Muscle of back (tissue), 11 donors: ENCODE results near the gene SLC22A17. TPM values are rescaled to one million over a fixed set of nuclear protein-coding genes. Genes with fewer than 3 reads are reported as not detected.
A peak's percentile ranks its signal among the peaks of the same experiment; 100 is the strongest.

Experiments
- DNase-seq, 3 donors: peaks; one replicate each; pipeline versions ENCODE4 v3.0.0 to v3.0.0-alpha.2; 2013
- polyA plus RNA-seq, 10 donors: library from polyadenylated mRNA; unstranded; fragments of 120-200 nt; gene quantifications; one replicate each; pipeline ENCODE4 v1.2.1, GENCODE V29; 2013; ENCODE audit not compliant: insufficient read length in 10 of 10

The SLC22A17 gene
- polyA plus RNA-seq, 10 donors, result 15.7 to 27.6 (median 20.1) TPM

GRCh38 chr14:23382731-23383440 is 30.2 kb upstream of the SLC22A17 start:
- no peak for DNase-seq

GRCh38 chr14:23382276-23382675 is 29.6 kb upstream of the SLC22A17 start:
- DNase-seq, result no peak

GRCh38 chr14:23381871-23382270 is 29.2 kb upstream of the SLC22A17 start:
- no peak for DNase-seq

- DNase-seq, result no peak
Measured at GRCh38 chr14:23380976-23381375, 28.3 kb upstream of the SLC22A17 start.

- DNase-seq, result peak in 1 of 3 donors; percentile 58
Measured at GRCh38 chr14:23380197-23380914, 27.7 kb upstream of the SLC22A17 start.

GRCh38 chr14:23379366-23380196 is 26.9 kb upstream of the SLC22A17 start:
- DNase-seq, result peak in 2 of 3 donors; percentile 53 to 55

- no peak for DNase-seq
Measured at GRCh38 chr14:23378612-23379220, 26.0 kb upstream of the SLC22A17 start.

- DNase-seq, result no peak
Measured at GRCh38 chr14:23377573-23378563, 25.2 kb upstream of the SLC22A17 start.

- no peak for DNase-seq
Measured at GRCh38 chr14:23377198-23377550, 24.5 kb upstream of the SLC22A17 start.

GRCh38 chr14:23376482-23377197 is 24.0 kb upstream of the SLC22A17 start, which contains the start of gene CMTM5:
CMTM5 (plus strand) TSS chr14:23377046; CDS start chr14:23377252, 206 bp downstream.
- peak in 2 of 3 donors; percentile 33 to 63 for DNase-seq

GRCh38 chr14:23375527-23376251 is 23.0 kb upstream of the SLC22A17 start:
- DNase-seq, result no peak

- DNase-seq, result no peak
Measured at GRCh38 chr14:23373041-23373440, 20.4 kb upstream of the SLC22A17 start.

- DNase-seq, result no peak
Measured at GRCh38 chr14:23372509-23372908, 19.8 kb upstream of the SLC22A17 start, which contains the start of gene IL25. IL25 (plus strand) TSS chr14:23372809.

GRCh38 chr14:23371865-23372264 is 19.2 kb upstream of the SLC22A17 start:
- DNase-seq, result no peak

GRCh38 chr14:23370221-23370620 is 17.5 kb upstream of the SLC22A17 start:
- no peak for DNase-seq

GRCh38 chr14:23366426-23366921 is 13.8 kb upstream of the SLC22A17 start:
- DNase-seq, result peak; percentile 68 to 91 (median 71)

- peak; percentile 85 to 95 (median 90) for DNase-seq
Measured at GRCh38 chr14:23365732-23366425, 13.2 kb upstream of the SLC22A17 start.
